Measurements from ENCODE around the gene CEBPG.

CEBPG gene

DNA sequence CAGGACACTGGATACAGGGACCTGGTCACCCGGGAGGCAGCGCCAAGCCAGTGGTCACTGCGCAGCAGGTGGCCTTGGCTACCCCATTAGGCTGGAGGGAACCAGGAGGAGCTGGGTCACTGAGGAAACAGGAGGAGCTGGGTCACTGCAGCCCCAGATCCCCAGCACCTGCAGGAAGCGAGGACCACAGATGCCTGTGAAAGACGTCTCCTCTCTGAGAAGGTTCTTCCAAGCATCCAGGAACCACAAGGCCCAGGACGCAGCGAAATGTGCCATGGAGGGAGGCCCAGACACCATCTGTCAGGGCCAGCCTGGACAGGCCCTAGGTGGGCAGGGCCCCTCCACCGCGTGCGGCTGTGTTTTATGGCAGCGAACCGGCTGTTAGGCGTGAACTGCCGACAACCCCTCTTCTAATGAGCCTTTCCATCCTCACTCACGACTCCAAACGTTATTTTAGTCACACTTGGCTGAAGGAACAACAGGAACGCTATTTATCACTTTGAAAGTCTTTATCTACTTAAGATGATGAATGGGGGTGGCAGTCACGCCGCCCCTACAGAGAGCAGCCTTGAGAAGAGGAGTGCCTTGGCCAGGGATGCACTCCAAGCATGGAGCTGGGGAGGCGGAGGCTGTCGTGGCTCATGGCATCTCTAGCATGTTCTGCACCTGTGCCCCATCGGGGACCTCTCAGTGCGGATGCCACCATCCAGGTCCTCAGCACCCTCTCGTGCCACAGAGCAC is 53.3 kb downstream of the CEBPG start:
- DNase-seq = no peak

DNA sequence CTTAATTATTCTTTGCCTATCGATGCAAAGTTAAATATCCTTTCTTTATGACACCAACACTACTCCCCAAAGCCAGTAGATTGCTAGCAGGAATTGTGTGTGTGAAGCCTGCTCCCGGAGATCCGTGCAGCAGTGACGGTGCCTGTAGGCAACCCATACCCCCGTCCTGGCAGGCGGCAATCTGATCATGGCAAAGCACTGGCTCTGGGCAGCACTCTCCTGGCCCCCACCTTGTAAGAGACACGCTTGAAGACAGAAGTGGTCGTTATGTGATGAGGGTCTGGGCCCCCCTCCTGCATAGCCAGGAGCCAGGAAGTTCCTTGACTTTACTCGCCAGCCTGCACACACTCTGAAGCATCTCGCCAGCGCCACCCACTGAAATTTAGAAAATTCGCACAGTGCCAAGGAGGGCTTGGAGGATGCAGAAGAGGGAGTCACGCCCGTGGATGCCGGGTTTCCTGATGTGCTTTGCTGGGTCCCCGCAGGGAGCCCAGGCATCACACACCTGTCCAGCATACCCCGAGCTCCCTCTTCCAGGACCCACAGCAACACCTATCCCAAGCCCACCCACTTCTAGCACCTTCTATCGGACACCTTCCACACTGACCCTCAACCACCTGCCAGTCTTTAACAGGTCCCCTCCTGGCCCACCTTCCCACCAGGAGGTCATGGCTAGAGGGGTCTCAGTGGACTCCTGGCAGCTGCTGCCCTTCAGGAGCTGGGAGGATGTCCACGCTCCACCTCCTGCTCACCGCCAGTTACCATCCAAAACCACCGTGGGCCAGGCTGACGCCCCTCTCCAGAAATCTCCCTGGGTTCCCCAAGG is 54.5 kb downstream of the CEBPG start:
- DNase-seq = no peak

DNA sequence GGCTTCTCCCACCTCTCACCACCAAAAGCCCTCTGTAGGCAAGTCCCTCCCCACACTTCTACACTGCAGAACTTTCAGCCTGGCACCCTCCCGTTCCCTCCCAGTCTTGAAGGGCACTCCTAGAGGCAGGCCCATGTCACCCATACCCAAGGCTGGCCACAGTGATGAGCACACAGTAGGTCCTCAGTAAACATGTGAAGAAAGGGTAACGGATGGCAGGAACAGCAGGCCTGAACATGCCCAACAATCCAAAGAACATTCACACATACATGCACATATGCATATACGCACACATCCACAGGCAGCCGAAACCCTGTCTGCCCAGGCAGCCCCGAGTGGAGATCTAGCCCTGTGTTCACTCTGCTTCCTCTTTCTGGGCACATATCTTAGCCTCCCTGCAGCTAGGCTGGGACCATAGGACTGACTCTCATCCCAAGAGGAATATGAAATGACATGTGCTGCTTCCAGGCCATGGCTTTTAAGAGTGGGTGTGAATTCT is 55.2 kb downstream of the CEBPG start:
- no peak for DNase-seq

DNA sequence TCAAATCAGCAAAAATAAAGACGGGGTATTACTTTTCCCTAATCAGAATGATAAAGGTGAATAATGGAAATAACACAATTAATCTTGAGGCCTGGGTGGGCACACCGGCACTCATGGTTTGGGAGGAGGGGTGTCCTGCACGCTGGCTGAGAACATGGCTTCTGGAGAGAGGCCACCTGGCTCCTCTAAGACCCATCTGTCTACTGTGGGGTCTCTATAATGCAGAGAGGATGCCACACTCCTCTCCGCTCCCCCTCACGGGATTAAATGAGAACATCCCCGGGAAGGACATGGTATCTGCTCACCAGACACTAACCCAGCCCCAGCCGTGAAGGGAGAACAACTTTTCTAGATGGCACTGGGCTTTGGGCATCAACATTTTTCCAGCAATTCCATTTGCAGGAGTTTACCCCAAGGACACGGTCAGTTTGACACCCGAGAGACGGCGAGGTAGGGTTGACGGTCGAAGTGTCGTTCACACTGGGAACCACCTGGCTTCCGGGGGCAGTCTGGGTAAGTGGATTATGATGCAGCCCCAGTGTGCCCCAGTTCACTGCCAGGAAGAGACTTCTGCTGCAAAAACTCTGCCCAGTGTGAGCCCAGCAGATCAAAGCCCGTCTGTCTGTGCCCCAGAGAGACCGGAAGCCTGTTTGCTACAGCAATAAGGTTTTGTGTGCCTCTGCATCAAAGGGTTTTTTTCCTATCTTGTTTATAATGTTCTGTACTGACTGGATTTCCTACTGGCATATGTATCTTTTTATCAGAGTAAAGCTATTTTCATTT is 56.6 kb downstream of the CEBPG start:
- DNase-seq = no peak

DNA sequence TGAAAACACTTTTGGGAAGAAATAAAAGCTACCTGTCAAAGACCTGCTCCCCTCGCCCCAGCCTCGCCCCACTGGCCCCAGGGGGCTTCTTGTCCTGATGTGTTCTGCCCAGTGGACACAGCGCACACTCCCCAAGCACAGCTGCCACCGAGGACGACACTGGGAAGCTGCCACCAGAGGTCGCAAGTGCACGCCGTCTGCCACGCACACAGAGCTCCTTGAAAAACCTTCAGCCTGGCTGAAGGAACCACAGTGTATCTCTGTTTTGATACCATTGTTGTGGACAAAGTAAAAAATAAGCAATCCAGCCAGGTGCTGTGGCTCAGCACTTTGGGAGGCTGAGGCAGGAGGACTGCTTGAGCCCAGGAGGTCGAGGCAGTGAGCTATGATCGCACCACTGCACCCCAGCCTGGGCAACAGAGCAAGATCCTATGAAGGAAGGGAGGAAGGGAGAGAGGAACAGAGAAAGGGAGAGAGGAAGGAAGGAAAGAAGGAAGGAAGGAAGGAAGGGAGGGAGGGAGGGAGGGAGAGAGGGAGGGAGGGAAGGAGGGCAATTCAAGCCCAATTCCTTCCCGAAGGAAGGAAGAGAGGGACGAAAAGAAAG is 57.3 kb downstream of the CEBPG start:
- DNase-seq = peak; percentile 56

DNA sequence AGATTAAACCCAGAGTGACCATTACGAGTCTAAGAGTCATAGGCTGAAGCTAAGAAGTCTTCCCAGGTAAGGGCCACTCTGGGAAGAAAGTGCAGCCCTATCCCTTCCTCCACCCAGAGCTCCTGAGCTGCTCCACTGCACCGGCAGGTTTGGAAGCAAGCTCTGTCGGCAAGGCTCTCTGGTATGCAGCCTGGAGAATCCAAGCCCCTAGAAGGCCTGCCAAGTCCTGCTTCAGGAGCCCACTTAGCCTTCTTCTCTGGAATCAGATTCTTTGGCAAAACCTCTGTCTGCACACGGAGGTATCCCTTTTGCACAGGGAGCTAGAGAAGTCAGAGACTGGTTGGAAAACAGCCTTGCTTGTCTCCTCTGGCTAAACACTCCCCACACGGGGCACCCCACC is 58.5 kb downstream of the CEBPG start:
- DNase-seq = no peak
